OCI-LY1 (cell line): Measurements from ENCODE around the gene ERICH3.

ENCODE experiments used
- H2AFZ ChIP-seq: fragments of 200-600 bp; sonication (generic), shearing (Covaris generic); 2 replicates; pipeline ENCODE4 v1.6.0; 2014; ENCODE audit warnings: antibody characterized with exemption, mild to moderate bottlenecking, low read length
- H3F3A ChIP-seq: fragments of 200-600 bp; sonication (generic), shearing (Covaris generic); 2 replicates; pipeline ENCODE4 v1.6.0; 2014; ENCODE audit warnings: mild to moderate bottlenecking, antibody characterized with exemption, low read length, moderate library complexity; ENCODE audit not compliant: insufficient read depth
- H3K27ac ChIP-seq: fragments of 200-600 bp; sonication (generic); 2 replicates; pipeline ENCODE4 v1.5.1; 2014; ENCODE audit warnings: low read length, mixed run types, mild to moderate bottlenecking, low read depth; ENCODE audit not compliant: poor library complexity, severe bottlenecking
- H3K27me3 ChIP-seq: fragments of 200-600 bp; sonication (generic); 2 replicates; pipeline ENCODE4 v1.6.0; 2014; ENCODE audit warnings: antibody characterized with exemption, mild to moderate bottlenecking, low read length, moderate library complexity; ENCODE audit not compliant: insufficient read depth
- H3K36me3 ChIP-seq: fragments of 200-600 bp; sonication (generic); 2 replicates; pipeline ENCODE4 v1.6.1; 2014; ENCODE audit warnings: mild to moderate bottlenecking, antibody characterized with exemption, low read length, moderate library complexity, mixed read lengths; ENCODE audit not compliant: insufficient read depth
- H3K4me1 ChIP-seq: fragments of 200-600 bp; sonication (generic); 2 replicates; pipeline ENCODE4 v1.5.1; 2014; ENCODE audit warnings: mild to moderate bottlenecking, low read length, moderate library complexity; ENCODE audit not compliant: insufficient read depth, severe bottlenecking
- H3K4me2 ChIP-seq: fragments of 200-600 bp; sonication (generic), shearing (Covaris generic); 2 replicates; pipeline ENCODE4 v1.6.1; 2014; ENCODE audit warnings: low read length
- H3K4me3 ChIP-seq: fragments of 200-600 bp; sonication (generic); 2 replicates; pipeline ENCODE4 v1.5.1; 2014; ENCODE audit warnings: low read length, low read depth, mild to moderate bottlenecking, mixed read lengths; ENCODE audit not compliant: poor library complexity, severe bottlenecking
- H3K79me2 ChIP-seq: fragments of 200-600 bp; shearing (Covaris generic); 2 replicates; pipeline ENCODE4 v1.6.1; 2016; ENCODE audit warnings: mixed run types, low read length, mixed read lengths; ENCODE audit not compliant: insufficient read depth
- H3K9ac ChIP-seq: fragments of 200-600 bp; sonication (generic), shearing (Covaris generic); 2 replicates; pipeline ENCODE4 v1.6.1; 2014; ENCODE audit warnings: mild to moderate bottlenecking, low read length, mixed read lengths
- H3K9me2 ChIP-seq: fragments of 200-600 bp; sonication (generic), shearing (Covaris generic); 2 replicates; pipeline ENCODE4 v1.6.1; 2014; ENCODE audit warnings: low read depth, mild to moderate bottlenecking, low read length, mixed read lengths
- H3K9me3 ChIP-seq: fragments of 200-600 bp; shearing (Covaris generic); 2 replicates; pipeline ENCODE4 v1.6.1; 2014; ENCODE audit warnings: low read length, mixed read lengths
- H4K20me1 ChIP-seq: fragments of 200-600 bp; sonication (generic), shearing (Covaris generic); 2 replicates; pipeline ENCODE4 v1.6.0; 2016; ENCODE audit warnings: mild to moderate bottlenecking, low read length; ENCODE audit not compliant: insufficient read depth
- EZH2 ChIP-seq: fragments of 200-600 bp; sonication (generic), shearing (Covaris generic); IDR thresholded peaks from 2 replicates; pipeline ENCODE4 v1.8.0; 2017; ENCODE audit warnings: borderline replicate concordance, mixed run types, mild to moderate bottlenecking, antibody characterized with exemption, low read length, moderate library complexity, mixed read lengths
- TF ChIP-seq, protein P1 (sequence below): fragments of 200-600 bp; sonication (generic), shearing (Covaris generic); IDR thresholded peaks from 2 replicates; pipeline ENCODE4 v1.5.1; 2017; ENCODE audit warnings: mild to moderate bottlenecking, antibody characterized with exemption, low read length, moderate library complexity, mixed read lengths

ERICH3 gene

GRCh38 chr1:74590288-74590687 is 83.3 kb downstream of the ERICH3 start:
- Histone ChIP-seq H3K36me3 (no peaks in the 10 kb centered on the region), H3K27ac (no peak overlapping the region), H3K4me1 (no peaks in the 10 kb centered on the region), H4K20me1 (no peaks in the 10 kb centered on the region), H3K4me3 (no peak overlapping the region), H3F3A (no peaks in the 10 kb centered on the region), H2AFZ (no peak overlapping the region), H3K4me2 (no peak overlapping the region), H3K9me3 (no peaks in the 10 kb centered on the region), H3K79me2 (no peaks in the 10 kb centered on the region), H3K9me2 (no peaks in the 10 kb centered on the region), H3K9ac (no peak overlapping the region), H3K27me3 (no peaks in the 10 kb centered on the region)
- no peak for TF ChIP-seq EZH2
- TF ChIP-seq, protein P1, sequence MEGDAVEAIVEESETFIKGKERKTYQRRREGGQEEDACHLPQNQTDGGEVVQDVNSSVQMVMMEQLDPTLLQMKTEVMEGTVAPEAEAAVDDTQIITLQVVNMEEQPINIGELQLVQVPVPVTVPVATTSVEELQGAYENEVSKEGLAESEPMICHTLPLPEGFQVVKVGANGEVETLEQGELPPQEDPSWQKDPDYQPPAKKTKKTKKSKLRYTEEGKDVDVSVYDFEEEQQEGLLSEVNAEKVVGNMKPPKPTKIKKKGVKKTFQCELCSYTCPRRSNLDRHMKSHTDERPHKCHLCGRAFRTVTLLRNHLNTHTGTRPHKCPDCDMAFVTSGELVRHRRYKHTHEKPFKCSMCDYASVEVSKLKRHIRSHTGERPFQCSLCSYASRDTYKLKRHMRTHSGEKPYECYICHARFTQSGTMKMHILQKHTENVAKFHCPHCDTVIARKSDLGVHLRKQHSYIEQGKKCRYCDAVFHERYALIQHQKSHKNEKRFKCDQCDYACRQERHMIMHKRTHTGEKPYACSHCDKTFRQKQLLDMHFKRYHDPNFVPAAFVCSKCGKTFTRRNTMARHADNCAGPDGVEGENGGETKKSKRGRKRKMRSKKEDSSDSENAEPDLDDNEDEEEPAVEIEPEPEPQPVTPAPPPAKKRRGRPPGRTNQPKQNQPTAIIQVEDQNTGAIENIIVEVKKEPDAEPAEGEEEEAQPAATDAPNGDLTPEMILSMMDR: no peak

DNA sequence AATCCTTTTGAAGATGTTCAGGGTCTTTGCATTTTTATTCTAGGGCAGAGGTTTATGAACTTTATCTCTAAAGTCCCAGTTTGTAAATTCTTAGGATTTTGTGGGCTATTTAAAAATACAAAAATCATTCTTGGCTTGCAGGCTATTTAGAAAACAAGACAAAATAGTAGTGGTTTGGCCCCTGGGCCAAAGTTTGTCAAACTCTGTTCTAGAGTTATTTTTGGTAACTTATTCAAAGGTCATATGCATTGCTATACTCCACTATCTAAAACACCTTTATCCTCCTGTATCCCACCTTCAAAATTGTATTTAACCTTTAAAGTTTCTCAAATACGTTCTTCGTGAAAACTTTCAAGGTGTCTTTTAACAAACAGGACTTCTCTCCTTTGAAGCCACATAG is 85.7 kb downstream of the ERICH3 start:
- H3K27me3 ChIP-seq: no peaks in the 10 kb centered on the region
- no peak overlapping the region for H3K4me3 ChIP-seq
- no peak overlapping the region for H2AFZ ChIP-seq
- H3K36me3 ChIP-seq: no peaks in the 10 kb centered on the region
- H3K27ac ChIP-seq: no peak overlapping the region
- no peak overlapping the region for H3K4me2 ChIP-seq
- H3K79me2 ChIP-seq: no peaks in the 10 kb centered on the region
- no peaks in the 10 kb centered on the region for H3K4me1 ChIP-seq
- no peaks in the 10 kb centered on the region for H4K20me1 ChIP-seq
- H3K9me2 ChIP-seq: no peaks in the 10 kb centered on the region
- H3F3A ChIP-seq: no peaks in the 10 kb centered on the region
- no peaks in the 10 kb centered on the region for H3K9me3 ChIP-seq
- TF ChIP-seq EZH2: no peak
- TF ChIP-seq, protein P1: no peak
- no peak overlapping the region for H3K9ac ChIP-seq

- Histone ChIP-seq H2AFZ (no peak overlapping the region), H3K27ac (no peak overlapping the region), H3K79me2 (no peaks in the 10 kb centered on the region), H3K9ac (no peak overlapping the region), H4K20me1 (no peaks in the 10 kb centered on the region), H3K4me1 (no peaks in the 10 kb centered on the region), H3K4me3 (no peak overlapping the region), H3F3A (no peaks in the 10 kb centered on the region), H3K9me2 (no peaks in the 10 kb centered on the region), H3K9me3 (no peaks in the 10 kb centered on the region), H3K4me2 (no peak overlapping the region), H3K27me3 (no peaks in the 10 kb centered on the region), H3K36me3 (no peaks in the 10 kb centered on the region)
- no peak for TF ChIP-seq EZH2
- TF ChIP-seq, protein P1: no peak
Measured at GRCh38 chr1:74586253-74586897, 87.2 kb downstream of the ERICH3 start.
